ENCODE results near the gene ABCF1.

DNA sequence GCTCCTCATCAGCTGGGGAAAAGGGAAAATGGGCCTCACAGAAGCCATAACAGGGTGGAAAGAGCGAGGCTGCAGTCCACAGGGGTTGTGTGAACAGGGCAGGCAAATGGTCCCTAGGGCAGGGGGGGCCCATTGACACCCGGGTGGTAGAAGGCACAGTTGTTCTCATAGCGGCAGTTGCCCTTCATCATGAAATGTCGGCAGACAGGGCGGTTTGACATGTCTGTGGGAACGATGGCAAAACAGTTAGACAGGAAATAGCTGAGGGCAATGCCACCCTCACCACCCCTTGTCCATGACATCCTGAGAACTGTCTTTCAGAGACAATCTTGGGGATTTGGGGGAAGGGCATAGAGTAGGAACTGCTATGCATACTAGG lies 30.2 kb downstream of the ABCF1 start:
- TF ChIP-seq CTCF (IDR thresholded peaks at IDR 0.05; ENCODE audit: low read depth, low read length) (no peak), MYC (IDR thresholded peaks at IDR 0.05; ENCODE audit: low read depth, low read length) (no peak), POLR2A (IDR thresholded peaks at IDR 0.05; ENCODE audit: extremely low read depth, insufficient read length) (no peak)
- TF ChIP-seq, protein P1, sequence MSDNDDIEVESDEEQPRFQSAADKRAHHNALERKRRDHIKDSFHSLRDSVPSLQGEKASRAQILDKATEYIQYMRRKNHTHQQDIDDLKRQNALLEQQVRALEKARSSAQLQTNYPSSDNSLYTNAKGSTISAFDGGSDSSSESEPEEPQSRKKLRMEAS (IDR thresholded peaks at IDR 0.05; ENCODE audit: low read depth, low read length), result no peak

Measured in NB4 (cell line).